ENCODE data around the gene CELA3B. TPM values are rescaled to one million over a fixed set of nuclear protein-coding genes. Genes with fewer than 3 reads are reported as not detected.

The CELA3B gene
- total and polyA plus RNA-seq, 2 of the 13 experiments (the other 11 are each of a cell fraction or from before 2014, with no cell fraction given): 0.34 TPM; not detected in 1

GRCh38 chr1:21946836-21947587 lies 29.8 kb upstream of the CELA3B start (continued):
- TF ChIP-seq, protein P1, sequence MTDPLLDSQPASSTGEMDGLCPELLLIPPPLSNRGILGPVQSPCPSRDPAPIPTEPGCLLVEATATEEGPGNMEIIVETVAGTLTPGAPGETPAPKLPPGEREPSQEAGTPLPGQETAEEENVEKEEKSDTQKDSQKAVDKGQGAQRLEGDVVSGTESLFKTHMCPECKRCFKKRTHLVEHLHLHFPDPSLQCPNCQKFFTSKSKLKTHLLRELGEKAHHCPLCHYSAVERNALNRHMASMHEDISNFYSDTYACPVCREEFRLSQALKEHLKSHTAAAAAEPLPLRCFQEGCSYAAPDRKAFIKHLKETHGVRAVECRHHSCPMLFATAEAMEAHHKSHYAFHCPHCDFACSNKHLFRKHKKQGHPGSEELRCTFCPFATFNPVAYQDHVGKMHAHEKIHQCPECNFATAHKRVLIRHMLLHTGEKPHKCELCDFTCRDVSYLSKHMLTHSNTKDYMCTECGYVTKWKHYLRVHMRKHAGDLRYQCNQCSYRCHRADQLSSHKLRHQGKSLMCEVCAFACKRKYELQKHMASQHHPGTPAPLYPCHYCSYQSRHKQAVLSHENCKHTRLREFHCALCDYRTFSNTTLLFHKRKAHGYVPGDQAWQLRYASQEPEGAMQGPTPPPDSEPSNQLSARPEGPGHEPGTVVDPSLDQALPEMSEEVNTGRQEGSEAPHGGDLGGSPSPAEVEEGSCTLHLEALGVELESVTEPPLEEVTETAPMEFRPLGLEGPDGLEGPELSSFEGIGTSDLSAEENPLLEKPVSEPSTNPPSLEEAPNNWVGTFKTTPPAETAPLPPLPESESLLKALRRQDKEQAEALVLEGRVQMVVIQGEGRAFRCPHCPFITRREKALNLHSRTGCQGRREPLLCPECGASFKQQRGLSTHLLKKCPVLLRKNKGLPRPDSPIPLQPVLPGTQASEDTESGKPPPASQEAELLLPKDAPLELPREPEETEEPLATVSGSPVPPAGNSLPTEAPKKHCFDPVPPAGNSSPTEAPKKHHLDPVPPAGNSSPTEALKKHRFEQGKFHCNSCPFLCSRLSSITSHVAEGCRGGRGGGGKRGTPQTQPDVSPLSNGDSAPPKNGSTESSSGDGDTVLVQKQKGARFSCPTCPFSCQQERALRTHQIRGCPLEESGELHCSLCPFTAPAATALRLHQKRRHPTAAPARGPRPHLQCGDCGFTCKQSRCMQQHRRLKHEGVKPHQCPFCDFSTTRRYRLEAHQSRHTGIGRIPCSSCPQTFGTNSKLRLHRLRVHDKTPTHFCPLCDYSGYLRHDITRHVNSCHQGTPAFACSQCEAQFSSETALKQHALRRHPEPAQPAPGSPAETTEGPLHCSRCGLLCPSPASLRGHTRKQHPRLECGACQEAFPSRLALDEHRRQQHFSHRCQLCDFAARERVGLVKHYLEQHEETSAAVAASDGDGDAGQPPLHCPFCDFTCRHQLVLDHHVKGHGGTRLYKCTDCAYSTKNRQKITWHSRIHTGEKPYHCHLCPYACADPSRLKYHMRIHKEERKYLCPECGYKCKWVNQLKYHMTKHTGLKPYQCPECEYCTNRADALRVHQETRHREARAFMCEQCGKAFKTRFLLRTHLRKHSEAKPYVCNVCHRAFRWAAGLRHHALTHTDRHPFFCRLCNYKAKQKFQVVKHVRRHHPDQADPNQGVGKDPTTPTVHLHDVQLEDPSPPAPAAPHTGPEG (CRISPR knock-in tag; IDR thresholded peaks at IDR 0.05): no peak
- TF ChIP-seq HOMEZ (CRISPR knock-in tag; IDR thresholded peaks at IDR 0.05; ENCODE audit: low read depth): no peak; the same call in 1 of the 2 replicates
- TF ChIP-seq ZNF225 (CRISPR knock-in tag; IDR thresholded peaks at IDR 0.05): no peak
- no peak for TF ChIP-seq AGO2 (optimal IDR thresholded peaks at IDR 0.05; ENCODE audit: low read depth, low read length)
- peak; percentile 94 for TF ChIP-seq SAP130 (CRISPR knock-in tag; IDR thresholded peaks at IDR 0.05; ENCODE audit: low read depth)
- peak; percentile 26; the same call in 1 of the 2 replicates for TF ChIP-seq CBX5 (CRISPR knock-in tag; IDR thresholded peaks at IDR 0.05; ENCODE audit: borderline replicate concordance)
- TF ChIP-seq SOX5 (CRISPR knock-in tag; IDR thresholded peaks at IDR 0.05; ENCODE audit: borderline replicate concordance): peak; percentile 96
- TF ChIP-seq KDM4B (CRISPR knock-in tag; IDR thresholded peaks at IDR 0.05): no peak
- TF ChIP-seq, protein P2, sequence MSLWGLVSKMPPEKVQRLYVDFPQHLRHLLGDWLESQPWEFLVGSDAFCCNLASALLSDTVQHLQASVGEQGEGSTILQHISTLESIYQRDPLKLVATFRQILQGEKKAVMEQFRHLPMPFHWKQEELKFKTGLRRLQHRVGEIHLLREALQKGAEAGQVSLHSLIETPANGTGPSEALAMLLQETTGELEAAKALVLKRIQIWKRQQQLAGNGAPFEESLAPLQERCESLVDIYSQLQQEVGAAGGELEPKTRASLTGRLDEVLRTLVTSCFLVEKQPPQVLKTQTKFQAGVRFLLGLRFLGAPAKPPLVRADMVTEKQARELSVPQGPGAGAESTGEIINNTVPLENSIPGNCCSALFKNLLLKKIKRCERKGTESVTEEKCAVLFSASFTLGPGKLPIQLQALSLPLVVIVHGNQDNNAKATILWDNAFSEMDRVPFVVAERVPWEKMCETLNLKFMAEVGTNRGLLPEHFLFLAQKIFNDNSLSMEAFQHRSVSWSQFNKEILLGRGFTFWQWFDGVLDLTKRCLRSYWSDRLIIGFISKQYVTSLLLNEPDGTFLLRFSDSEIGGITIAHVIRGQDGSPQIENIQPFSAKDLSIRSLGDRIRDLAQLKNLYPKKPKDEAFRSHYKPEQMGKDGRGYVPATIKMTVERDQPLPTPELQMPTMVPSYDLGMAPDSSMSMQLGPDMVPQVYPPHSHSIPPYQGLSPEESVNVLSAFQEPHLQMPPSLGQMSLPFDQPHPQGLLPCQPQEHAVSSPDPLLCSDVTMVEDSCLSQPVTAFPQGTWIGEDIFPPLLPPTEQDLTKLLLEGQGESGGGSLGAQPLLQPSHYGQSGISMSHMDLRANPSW (CRISPR knock-in tag; IDR thresholded peaks at IDR 0.05; ENCODE audit: borderline replicate concordance): no peak
- peak; percentile 64; the same call in 1 of the 2 replicates for TF ChIP-seq NRL (CRISPR knock-in tag; IDR thresholded peaks at IDR 0.05; ENCODE audit: borderline replicate concordance)
- TF ChIP-seq PITX1 (CRISPR knock-in tag; IDR thresholded peaks at IDR 0.05): peak; percentile 72
- TF ChIP-seq ZBTB37 (CRISPR knock-in tag; IDR thresholded peaks at IDR 0.05): no peak
- peak; percentile 85; the same call in 1 of the 2 replicates for TF ChIP-seq IKZF5 (CRISPR knock-in tag; IDR thresholded peaks at IDR 0.05)
- TF ChIP-seq, protein P3, sequence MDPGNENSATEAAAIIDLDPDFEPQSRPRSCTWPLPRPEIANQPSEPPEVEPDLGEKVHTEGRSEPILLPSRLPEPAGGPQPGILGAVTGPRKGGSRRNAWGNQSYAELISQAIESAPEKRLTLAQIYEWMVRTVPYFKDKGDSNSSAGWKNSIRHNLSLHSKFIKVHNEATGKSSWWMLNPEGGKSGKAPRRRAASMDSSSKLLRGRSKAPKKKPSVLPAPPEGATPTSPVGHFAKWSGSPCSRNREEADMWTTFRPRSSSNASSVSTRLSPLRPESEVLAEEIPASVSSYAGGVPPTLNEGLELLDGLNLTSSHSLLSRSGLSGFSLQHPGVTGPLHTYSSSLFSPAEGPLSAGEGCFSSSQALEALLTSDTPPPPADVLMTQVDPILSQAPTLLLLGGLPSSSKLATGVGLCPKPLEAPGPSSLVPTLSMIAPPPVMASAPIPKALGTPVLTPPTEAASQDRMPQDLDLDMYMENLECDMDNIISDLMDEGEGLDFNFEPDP (CRISPR knock-in tag; conservative IDR thresholded peaks at IDR 0.05): no peak

Data from HepG2 (cell line).